GM12878 (cell line): ENCODE data around the gene RBMS3. TPM values are rescaled to one million over a fixed set of nuclear protein-coding genes. Genes with fewer than 3 reads are reported as not detected.

Source experiments
- ATAC-seq: fragments of 200-7000 bp; cut with Tn5 transposase; 3 replicates; pipeline ENCODE4 v1.9.1; 2020; ENCODE audit warnings: mild to moderate bottlenecking, moderate library complexity
- BruUV-seq: library from RNA; stranded (reverse); fragments of 400-500 nt; replicated peaks from 2 replicates; lab custom pipeline; 2021; lab: Mats Ljungman, UMichigan
- CTCF ChIA-PET: fragments of 300-600 bp; sonication (Branson Sonifier 250); formaldehyde crosslinking; extraction: SDS; loops from one replicate; lab custom pipeline; 2021; ENCODE audit warnings: inconsistent platforms; lab: Yijun Ruan, JAX
- POLR2A ChIA-PET: fragments of 350-600 bp; formaldehyde crosslinking; extraction: SDS; loops from one replicate; lab custom pipeline; 2021; ENCODE audit warnings: inconsistent platforms; lab: Charles Lee
- RAD21 ChIA-PET: fragments of 300-600 bp; sonication (Branson Sonifier 250); formaldehyde crosslinking; loops from one replicate; lab custom pipeline; 2023; ENCODE audit warnings: antibody characterized with exemption; ENCODE audit not compliant: unreplicated experiment; lab: Charles Lee
- SMC1A ChIA-PET: fragments of 300-600 bp; sonication (Branson Sonifier 250); formaldehyde crosslinking; loops from one replicate; lab custom pipeline; 2023; ENCODE audit not compliant: unreplicated experiment, uncharacterized antibody; lab: Charles Lee
- DNase-seq: peaks from one replicate; pipeline ENCODE4 v3.0.0-alpha.2; 2011; ENCODE audit warnings: low read depth, low spot score
- FAIRE-seq: peaks from 3 replicates; lab custom pipeline; 2011; peaks lifted over from hg19 to GRCh38; lab: Jason Lieb, UNC
- H2AFZ ChIP-seq: 2 replicates; pipeline ENCODE4 v1.6.0; 2011; ENCODE audit warnings: low read depth, low read length, control low read depth; ENCODE audit not compliant: control insufficient read depth
- H3K27ac ChIP-seq: 2 replicates; pipeline ENCODE4 v1.5.1; 2011; ENCODE audit warnings: control low read depth; ENCODE audit not compliant: control insufficient read depth, insufficient read depth
- H3K27me3 ChIP-seq, 2 experiments: replicated peaks in 1 of 2; 2 replicates each; pipeline versions ENCODE4 v1.6.0 to v1.6.1; 2011; ENCODE audit warnings: low read length in 1 of 2; ENCODE audit not compliant: control insufficient read depth in 2 of 2, insufficient read depth in 2 of 2
- H3K36me3 ChIP-seq, 2 experiments: 2 replicates each; pipeline ENCODE4 v1.5.1; 2011; ENCODE audit warnings: low read length in 1 of 2; ENCODE audit not compliant: control insufficient read depth in 2 of 2, insufficient read depth in 2 of 2
- H3K4me1 ChIP-seq: 2 replicates; pipeline ENCODE4 v1.6.1; 2011; ENCODE audit warnings: mild to moderate bottlenecking, low read length, moderate library complexity, mixed read lengths; ENCODE audit not compliant: control insufficient read depth, insufficient read depth
- H3K4me2 ChIP-seq: 2 replicates; pipeline ENCODE4 v1.6.0; 2011; ENCODE audit warnings: control low read depth; ENCODE audit not compliant: control insufficient read depth, insufficient read depth
- H3K4me3 ChIP-seq: fragments of 200-600 bp; sonication (generic); 2 replicates; pipeline ENCODE4 v1.5.1; 2016
- H3K79me2 ChIP-seq: 2 replicates; pipeline ENCODE4 v1.6.0; 2011; ENCODE audit warnings: low read length; ENCODE audit not compliant: control insufficient read depth, insufficient read depth
- H3K9ac ChIP-seq: 2 replicates; pipeline ENCODE4 v1.8.0; 2011; ENCODE audit warnings: low read length, control low read depth, mixed read lengths; ENCODE audit not compliant: control insufficient read depth, insufficient read depth
- H3K9me3 ChIP-seq: replicated peaks from 3 replicates; pipeline ENCODE4 v1.5.1; 2011; ENCODE audit warnings: mild to moderate bottlenecking, low read length; ENCODE audit not compliant: control insufficient read depth, insufficient read depth
- H4K20me1 ChIP-seq: 2 replicates; pipeline ENCODE4 v1.6.0; 2011; ENCODE audit not compliant: control insufficient read depth, insufficient read depth
- ASH2L ChIP-seq: fragments of 300-600, 200-600 bp; sonication (generic); IDR thresholded peaks from 2 replicates; pipeline ENCODE4 v1.6.1; 2017; ENCODE audit warnings: low read depth, mild to moderate bottlenecking, borderline replicate concordance
- ATF7 ChIP-seq: fragments of 450-650 bp; IDR thresholded peaks from 2 replicates; pipeline ENCODE4 v1.6.1; 2016; ENCODE audit warnings: low read depth, mild to moderate bottlenecking
- BMI1 ChIP-seq: fragments of 450-650 bp; IDR thresholded peaks from 2 replicates; pipeline ENCODE4 v1.6.1; 2016; ENCODE audit warnings: mild to moderate bottlenecking, moderate library complexity, borderline replicate concordance
- CREB1 ChIP-seq: IDR thresholded peaks from 2 replicates; pipeline ENCODE4 v1.6.1; 2012; ENCODE audit warnings: low read depth, mild to moderate bottlenecking, inconsistent platforms
- HDGF ChIP-seq: fragments of 450-650 bp; IDR thresholded peaks from 2 replicates; pipeline ENCODE4 v1.6.1; 2016; ENCODE audit warnings: antibody characterized with exemption
- KAT2A ChIP-seq: conservative IDR thresholded peaks from 2 replicates; pipeline ENCODE4 v1.6.1; 2011; ENCODE audit warnings: low read depth, low read length; ENCODE audit not compliant: control insufficient read depth
- NFYB ChIP-seq: IDR thresholded peaks from 2 replicates; pipeline ENCODE4 v1.6.1; 2011; ENCODE audit warnings: low read depth, mild to moderate bottlenecking, low read length, improper control_type of control experiment, moderate library complexity; ENCODE audit not compliant: insufficient read depth
- NKRF ChIP-seq: fragments of 450-650 bp; conservative IDR thresholded peaks from 2 replicates; pipeline ENCODE4 v1.6.1; 2017; ENCODE audit warnings: mild to moderate bottlenecking, moderate library complexity
- RCOR1 ChIP-seq: conservative IDR thresholded peaks from 2 replicates; pipeline ENCODE4 v1.6.1; 2012; ENCODE audit warnings: low read depth, low read length, improper control_type of control experiment
- RELA ChIP-seq: fragments of 450-650 bp; IDR thresholded peaks from 2 replicates; pipeline ENCODE4 v1.8.0; 2014; ENCODE audit warnings: borderline replicate concordance; ENCODE audit not compliant: partially characterized antibody
- RUNX3 ChIP-seq: IDR thresholded peaks from 2 replicates; pipeline ENCODE4 v1.6.1; 2012; ENCODE audit warnings: low read length, inconsistent platforms
- SKIL ChIP-seq: fragments of 450-650 bp; IDR thresholded peaks from 2 replicates; pipeline ENCODE4 v1.6.1; 2017; ENCODE audit warnings: mild to moderate bottlenecking, low read depth, inconsistent platforms; ENCODE audit not compliant: poor library complexity, severe bottlenecking
- TCF7 ChIP-seq: IDR thresholded peaks from 2 replicates; pipeline ENCODE4 v1.6.1; 2014; ENCODE audit warnings: antibody characterized with exemption, borderline replicate concordance
- ZNF274 ChIP-seq: IDR thresholded peaks from one replicate; pipeline ENCODE4 v1.8.0; 2011; ENCODE audit not compliant: insufficient read length, insufficient read depth
- WGBS: methylation state at CpG from one replicate; pipeline ENCODE4 v1.1.6; 2016; ENCODE audit warnings: low lambda C conversion rate; ENCODE audit not compliant: insufficient replicate concordance, insufficient coverage; ENCODE audit errors: missing lambda C conversion rate; 5-methylcytosine and 5-hydroxymethylcytosine counted together
- in situ Hi-C: fragments of 300-500 bp; cut with MboI; formaldehyde crosslinking; loops from 9 replicates; pipeline ENCODE4 v1.14.3; 2018; ENCODE audit warnings: mixed read lengths
- intact Hi-C: fragments of 100-400 bp; cut with micrococcal nuclease; formaldehyde crosslinking; loops from one replicate; pipeline ENCODE4 v1.14.2; 2022; ENCODE audit not compliant: unreplicated experiment
- polyA plus RNA-seq, 11 experiments: library from polyadenylated mRNA; depleted of rRNA in 4 of 11; unstranded in 6 of 11; stranded (reverse) in 5 of 11; fragments of >200 nt; fragmentation: Nextera tagmentation in 4 of 11; fragmentation: Illumina TruSeq in 1 of 11; extraction: Ambion mirVana in 4 of 11; extraction: Trizol in 1 of 11; gene quantifications; 1 replicate in 1 of 11; 2 replicates in 10 of 11; pipeline versions ENCODE4 v1.2.1 to v1.2.3, GENCODE V29; 2011 to 2016; ENCODE audit warnings: inconsistent platforms in 2 of 11, missing spikeins in 2 of 11, low read depth in 1 of 11
- total RNA-seq, 4 experiments: library from RNA; depleted of rRNA in 3 of 4; stranded (reverse); fragments of >200 nt in 3 of 4; fragmentation: Illumina TruSeq in 1 of 4; extraction: Trizol in 1 of 4; gene quantifications; 2 replicates each; pipeline versions ENCODE4 v1.2.1 to v1.2.3, GENCODE V29; 2013 to 2021
- TF ChIP-seq, protein P1 (sequence below): fragments of 450-650 bp; IDR thresholded peaks from 2 replicates; pipeline ENCODE4 v1.6.1; 2018; ENCODE audit warnings: borderline replicate concordance, mild to moderate bottlenecking; ENCODE audit not compliant: partially characterized antibody

The RBMS3 gene
- total and polyA plus RNA-seq, 10 of the 15 experiments (the other 5 are each of a cell fraction or from before 2014, with no cell fraction given) = 0.79 to 4.7 (median 3.1) TPM

DNA sequence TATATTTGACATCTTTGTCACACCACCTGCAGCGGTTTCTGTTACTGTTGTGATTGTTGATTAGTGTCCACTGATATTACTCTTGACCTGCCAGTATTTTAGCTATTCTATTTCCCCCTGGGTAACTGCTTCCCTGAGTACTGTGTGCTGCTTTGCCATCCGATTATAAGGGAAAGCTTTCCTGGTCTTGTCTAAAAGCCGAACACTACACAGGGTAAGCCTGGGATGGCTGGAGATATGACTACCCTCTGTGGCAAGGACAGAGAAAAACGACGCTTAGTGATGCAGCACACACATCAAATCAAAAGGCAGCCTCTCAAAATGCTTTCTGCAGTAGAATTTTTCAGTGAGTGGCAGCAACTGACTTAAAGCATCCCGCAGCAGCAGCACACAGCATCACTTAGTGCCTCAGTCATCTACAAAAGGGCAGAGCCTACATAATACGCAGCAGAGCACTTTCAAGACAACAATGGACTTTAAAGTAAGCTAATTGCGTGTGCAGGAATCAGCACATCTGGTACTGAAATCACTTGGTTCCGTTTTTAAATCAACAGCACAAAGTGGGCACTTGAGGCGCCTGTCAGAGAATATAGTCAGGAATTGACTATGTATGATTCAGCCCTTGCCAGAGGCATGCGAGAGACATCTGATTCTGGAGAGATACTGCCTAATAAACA, 669.2 kb downstream of the RBMS3 start:
- intact Hi-C loops (no loop called here), in situ Hi-C loops (no loop called here)
- Histone ChIP-seq H3K27ac (no peak overlapping the region), H3K9ac (no peak overlapping the region), H3K4me3 (no peak overlapping the region), H4K20me1 (no peaks in the 10 kb centered on the region), H3K4me2 (no peak overlapping the region), H3K9me3 (no peaks in the 10 kb centered on the region), H3K36me3 (no peaks in the 10 kb centered on the region), H3K79me2 (no peaks in the 10 kb centered on the region), H3K27me3 (no peaks in the 10 kb centered on the region), H3K4me1 (no peaks in the 10 kb centered on the region), H2AFZ (no peak overlapping the region)
- SMC1A ChIA-PET = no interaction called here
- 11% methylated on average over 11 of the region's 11 CpGs for WGBS
- ATAC-seq (no peak), FAIRE-seq (no peak), DNase-seq (no peak)
- RAD21 ChIA-PET = no interaction called here
- no peak for TF ChIP-seq RELA
- TF ChIP-seq KAT2A = no peak
- no peak for TF ChIP-seq HDGF
- no peak for TF ChIP-seq ZNF274
- TF ChIP-seq ASH2L = no peak
- TF ChIP-seq, protein P1, sequence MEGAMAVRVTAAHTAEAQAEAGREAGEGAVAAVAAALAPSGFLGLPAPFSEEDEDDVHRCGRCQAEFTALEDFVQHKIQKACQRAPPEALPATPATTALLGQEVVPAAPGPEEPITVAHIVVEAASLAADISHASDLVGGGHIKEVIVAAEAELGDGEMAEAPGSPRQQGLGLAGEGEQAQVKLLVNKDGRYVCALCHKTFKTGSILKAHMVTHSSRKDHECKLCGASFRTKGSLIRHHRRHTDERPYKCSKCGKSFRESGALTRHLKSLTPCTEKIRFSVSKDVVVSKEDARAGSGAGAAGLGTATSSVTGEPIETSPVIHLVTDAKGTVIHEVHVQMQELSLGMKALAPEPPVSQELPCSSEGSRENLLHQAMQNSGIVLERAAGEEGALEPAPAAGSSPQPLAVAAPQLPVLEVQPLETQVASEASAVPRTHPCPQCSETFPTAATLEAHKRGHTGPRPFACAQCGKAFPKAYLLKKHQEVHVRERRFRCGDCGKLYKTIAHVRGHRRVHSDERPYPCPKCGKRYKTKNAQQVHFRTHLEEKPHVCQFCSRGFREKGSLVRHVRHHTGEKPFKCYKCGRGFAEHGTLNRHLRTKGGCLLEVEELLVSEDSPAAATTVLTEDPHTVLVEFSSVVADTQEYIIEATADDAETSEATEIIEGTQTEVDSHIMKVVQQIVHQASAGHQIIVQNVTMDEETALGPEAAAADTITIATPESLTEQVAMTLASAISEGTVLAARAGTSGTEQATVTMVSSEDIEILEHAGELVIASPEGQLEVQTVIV = no peak
- TF ChIP-seq NKRF = no peak
- TF ChIP-seq SKIL = no peak
- TF ChIP-seq NFYB = no peak
- TF ChIP-seq TCF7 = no peak
- no peak for TF ChIP-seq RCOR1
- no peak for TF ChIP-seq RUNX3
- TF ChIP-seq CREB1 = no peak
- TF ChIP-seq BMI1 = no peak
- no peak for TF ChIP-seq ATF7
- no TSS peak for BruUV-seq
- POLR2A ChIA-PET = no interaction called here
- CTCF ChIA-PET = interaction anchor here (0.5 kb wide), 1 partner anchor 33 kb away, joined by 3 read pairs; no protein-coding TSS in a partner anchor
